RCC 7860 (cell line): ENCODE measurements around the gene ZNF653.
"Not testable (repeated sequence)": the region's sequence is repeated elsewhere in the genome, so short reads cannot be mapped to it uniquely, and the experiment has no call there.

Source experiments
- DNase-seq: peaks from one replicate; pipeline ENCODE4 v3.0.0-alpha.2; 2015; ENCODE audit warnings: low spot score
- FAIRE-seq: peaks from 2 replicates; lab custom pipeline; 2012; peaks lifted over from hg19 to GRCh38; lab: Jason Lieb, UNC

ZNF653 gene

DNA sequence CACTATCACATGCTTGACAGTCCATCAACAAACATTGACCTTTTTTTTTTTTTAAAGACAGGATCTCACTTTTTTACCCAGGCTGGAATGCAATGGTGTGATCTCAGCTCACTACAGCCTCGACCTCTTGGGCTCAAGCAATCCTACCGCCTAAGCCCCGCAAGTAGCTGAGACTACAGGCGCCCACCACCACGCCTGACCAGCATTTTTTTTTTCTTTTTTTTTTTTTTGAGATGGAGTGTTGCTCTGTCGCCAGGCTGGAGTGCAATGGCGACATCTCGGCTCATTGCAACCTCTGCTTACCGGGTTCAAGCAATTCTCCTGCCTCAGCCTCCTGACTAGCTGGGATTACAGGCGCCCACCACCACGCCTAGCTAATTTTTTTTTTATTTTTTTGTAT, 46.7 kb downstream of the ZNF653 start:
- FAIRE-seq, DNase-seq: not testable (repeated sequence)

- FAIRE-seq (no peak), DNase-seq (no peak)
These were observed 47.3 kb downstream of the ZNF653 start for GRCh38 chr19:11458236-11458900.

GRCh38 chr19:11457831-11458230, 47.8 kb downstream of the ZNF653 start:
- DNase-seq, result no peak
- no peak for FAIRE-seq

GRCh38 chr19:11457115-11457514, 48.5 kb downstream of the ZNF653 start:
- FAIRE-seq (no peak), DNase-seq (no peak)

GRCh38 chr19:11456659-11457058, 49.0 kb downstream of the ZNF653 start:
- no peak for DNase-seq
- no peak for FAIRE-seq

DNA sequence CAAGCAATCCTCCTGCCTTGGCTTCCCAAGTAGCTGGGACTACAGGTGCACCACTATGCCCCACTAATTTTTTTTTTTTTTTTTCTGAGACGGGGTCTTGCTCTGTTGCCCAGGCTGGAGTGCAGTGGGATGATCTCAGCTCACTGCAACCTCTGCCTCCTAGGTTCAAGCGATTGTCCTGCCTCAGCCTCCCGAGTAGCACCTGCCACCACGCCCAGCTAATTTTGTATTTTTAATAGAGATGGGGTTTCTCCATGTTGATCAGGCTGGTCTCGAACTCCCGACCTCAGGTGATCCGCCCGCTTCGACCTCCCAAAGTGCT, 50.4 kb downstream of the ZNF653 start:
- DNase-seq, FAIRE-seq: not testable (repeated sequence)

DNA sequence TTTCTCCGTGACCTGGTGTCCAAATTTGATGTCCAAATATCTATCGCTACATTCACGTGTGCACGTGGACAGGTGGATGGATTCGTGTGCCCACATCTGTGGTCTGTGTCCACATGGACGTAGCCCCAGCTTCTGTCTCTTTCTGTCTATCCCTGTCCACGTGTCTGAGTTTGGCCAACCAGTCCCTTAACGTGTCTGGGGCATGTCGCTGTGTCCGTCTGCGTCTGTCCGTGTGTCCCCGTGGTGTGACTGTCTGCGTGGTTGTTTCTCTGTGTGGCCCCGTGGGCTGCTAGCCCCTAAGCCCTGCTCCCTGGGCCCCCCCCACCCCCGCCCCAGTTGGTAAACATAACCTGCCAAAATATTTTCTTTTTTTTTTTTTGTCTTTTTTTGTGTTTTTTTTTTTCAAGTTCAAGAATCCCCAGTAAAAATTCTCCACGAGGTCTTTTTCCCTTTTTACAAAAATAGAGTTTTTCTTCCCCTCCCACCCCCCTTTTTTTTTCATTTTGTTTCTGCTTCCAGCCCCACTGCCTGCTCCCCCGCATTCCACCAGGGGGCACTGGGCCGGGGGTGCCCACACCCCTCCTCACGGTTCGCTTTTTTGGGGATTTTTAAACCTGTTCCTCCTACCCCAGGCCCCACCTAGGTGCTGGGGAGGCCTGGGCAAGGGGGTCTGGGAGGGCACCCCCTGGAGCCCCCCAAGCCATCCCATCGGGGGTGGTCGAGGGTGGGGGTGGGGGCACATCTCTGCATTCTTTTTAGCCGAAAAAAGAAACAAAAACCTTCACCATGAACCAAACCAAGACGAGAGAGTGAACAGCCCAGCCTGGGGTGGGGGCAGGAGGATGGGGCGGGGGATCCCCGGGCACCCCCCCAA, 51.9 kb downstream of the ZNF653 start:
- no peak for FAIRE-seq

GRCh38 chr19:11452620-11453310, 52.9 kb downstream of the ZNF653 start:
- DNase-seq (no peak), FAIRE-seq (no peak)

More for the DNA sequence above, 51.9 kb downstream of the ZNF653 start:
- no peak for DNase-seq

DNA sequence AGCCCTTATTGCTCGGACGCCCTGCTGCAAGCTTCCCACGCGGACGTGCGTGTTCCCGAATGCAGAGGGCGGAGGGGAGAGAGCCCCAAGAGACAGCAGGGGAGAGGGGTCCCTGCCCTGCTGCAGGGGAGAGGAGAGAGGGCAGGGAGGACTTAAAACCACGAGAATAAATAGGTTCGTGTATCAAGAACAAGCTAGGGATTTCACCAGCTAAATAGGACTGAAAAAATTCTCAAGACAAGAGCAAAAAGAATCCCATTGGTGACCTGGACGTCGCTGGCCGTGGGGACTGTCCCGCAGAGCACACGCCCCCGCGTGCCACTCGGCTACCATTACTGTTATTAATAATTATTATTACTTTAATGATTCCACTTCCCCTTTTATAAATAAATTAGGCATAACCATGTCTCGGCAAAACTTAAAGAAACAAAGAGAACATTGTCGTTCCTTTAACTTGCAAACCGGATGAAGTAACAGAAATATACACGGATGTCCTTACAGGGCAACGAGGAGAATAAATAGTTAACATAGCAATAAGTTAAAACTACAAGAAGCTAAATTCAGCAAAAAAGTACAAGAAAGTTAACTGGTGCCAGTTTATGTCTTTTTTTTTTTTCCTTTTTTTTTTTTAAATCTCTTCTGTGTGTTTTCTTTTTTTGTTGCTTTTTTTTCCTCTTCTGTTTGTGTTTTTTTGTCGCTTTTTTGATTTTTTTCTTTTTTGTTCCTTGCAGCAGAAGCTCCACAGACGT, 53.6 kb downstream of the ZNF653 start:
- FAIRE-seq (no peak), DNase-seq (no peak)

DNA sequence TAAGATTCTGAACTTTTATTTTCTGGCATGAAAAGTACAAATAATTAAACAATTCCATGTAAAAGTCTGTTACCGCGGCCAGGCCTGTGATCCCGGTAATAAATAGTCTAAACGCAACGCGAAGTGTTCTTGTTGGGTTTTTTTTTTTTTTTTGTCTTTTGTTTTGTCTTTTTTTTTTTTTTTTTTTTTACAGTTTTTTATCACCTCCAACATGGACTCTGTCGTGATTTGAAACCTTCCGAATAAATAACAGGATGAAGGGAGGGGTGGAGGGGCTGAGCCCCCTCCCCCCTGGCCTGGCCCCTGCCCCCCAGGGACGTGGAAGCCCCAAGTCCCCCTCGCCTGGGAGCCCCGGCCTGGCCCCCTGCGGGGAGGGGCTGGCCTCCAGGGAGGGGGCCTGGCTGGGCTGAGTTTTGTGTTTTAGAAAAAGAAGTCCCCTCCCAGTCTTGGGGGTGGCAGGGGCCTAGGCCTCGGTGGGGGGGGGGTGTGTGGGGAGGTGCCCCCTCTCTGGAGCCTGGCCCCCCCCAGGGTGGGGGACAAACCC, 54.2 kb downstream of the ZNF653 start:
- FAIRE-seq (no peak), DNase-seq (no peak)

GRCh38 chr19:11450570-11451326, 54.9 kb downstream of the ZNF653 start:
- FAIRE-seq, result no peak

GRCh38 chr19:11448923-11449554, 56.6 kb downstream of the ZNF653 start:
- DNase-seq (no peak), FAIRE-seq (no peak)

More at GRCh38 chr19:11450570-11451326, 54.9 kb downstream of the ZNF653 start:
- DNase-seq, result no peak

DNA sequence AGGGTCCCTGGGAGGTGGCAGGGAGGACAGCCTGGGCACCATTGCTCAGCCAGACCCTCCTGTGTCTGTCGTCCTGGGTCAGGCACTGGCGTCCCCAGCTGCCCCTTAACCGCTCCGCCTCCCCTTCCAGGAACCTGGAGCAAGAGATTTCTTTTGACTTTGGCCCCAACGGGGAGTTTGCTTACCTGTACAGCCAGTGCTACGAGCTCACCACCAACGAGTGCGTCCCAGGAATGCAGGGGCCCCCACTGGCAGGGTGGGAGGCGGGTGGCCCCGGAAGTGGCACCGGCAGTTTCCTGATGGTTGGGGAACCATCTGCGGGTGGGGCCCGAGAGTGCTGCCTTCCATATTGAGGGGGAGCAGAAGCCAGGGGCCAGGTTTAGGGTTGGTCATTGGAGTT, 57.2 kb downstream of the ZNF653 start:
- no peak for DNase-seq
- no peak for FAIRE-seq

- no peak for FAIRE-seq
- DNase-seq, result no peak
These were observed 58.0 kb downstream of the ZNF653 start for GRCh38 chr19:11447347-11448262.

GRCh38 chr19:11446652-11447301, 58.9 kb downstream of the ZNF653 start:
- DNase-seq, result no peak
- no peak for FAIRE-seq

DNA sequence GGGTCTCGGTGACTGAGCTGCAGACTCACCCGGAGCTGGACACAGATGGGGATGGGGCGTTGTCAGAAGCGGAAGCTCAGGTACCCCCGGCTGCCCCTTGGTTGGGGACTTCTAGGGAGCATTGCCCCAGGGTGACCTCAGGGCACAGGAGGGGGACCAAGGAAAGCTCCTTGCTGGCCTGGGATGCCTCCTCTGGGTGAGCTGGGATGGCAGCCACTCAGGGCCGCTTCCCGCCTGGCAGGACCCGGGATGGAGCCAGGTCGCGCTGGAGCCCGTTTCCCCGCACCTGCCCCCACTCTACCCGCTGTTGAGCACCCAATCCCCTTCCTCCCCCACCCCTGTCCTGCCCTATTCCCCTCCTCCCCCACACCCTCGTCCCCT, 59.4 kb downstream of the ZNF653 start:
- no peak for FAIRE-seq

GRCh38 chr19:11445141-11445540, 60.5 kb downstream of the ZNF653 start:
- DNase-seq (no peak), FAIRE-seq (no peak)

More for the DNA sequence above, 59.4 kb downstream of the ZNF653 start:
- DNase-seq, result no peak

DNA sequence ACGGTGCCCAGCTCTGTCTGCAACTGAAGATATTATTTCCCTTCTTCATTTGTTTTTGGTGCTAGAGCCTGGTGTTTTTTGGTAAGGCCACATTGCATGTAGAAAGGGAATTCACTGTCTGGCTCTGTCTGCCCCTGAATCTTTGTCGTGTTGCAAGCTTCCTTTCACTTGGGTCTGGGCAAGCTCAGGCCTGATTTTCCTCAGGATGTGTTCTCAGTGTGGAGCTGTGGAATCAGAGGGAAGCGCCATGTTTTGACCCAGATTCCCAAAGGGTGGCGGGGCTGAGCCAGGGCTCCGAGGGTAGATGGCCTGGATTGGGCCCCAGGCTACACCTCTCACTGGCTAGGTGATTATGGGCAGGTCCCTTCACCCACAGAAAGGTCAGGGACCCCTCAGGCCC, 61.6 kb downstream of the ZNF653 start:
- FAIRE-seq, result no peak
- DNase-seq, result no peak
